ENCODE data around the gene PLCL2. TPM values are rescaled to one million over a fixed set of nuclear protein-coding genes. Genes with fewer than 3 reads are reported as not detected.

PLCL2 gene
- total and polyA plus RNA-seq, 2 donors (not counting 3 experiments of a cell fraction or from before 2014, with no cell fraction given): 2.3 to 10.7 TPM

DNA sequence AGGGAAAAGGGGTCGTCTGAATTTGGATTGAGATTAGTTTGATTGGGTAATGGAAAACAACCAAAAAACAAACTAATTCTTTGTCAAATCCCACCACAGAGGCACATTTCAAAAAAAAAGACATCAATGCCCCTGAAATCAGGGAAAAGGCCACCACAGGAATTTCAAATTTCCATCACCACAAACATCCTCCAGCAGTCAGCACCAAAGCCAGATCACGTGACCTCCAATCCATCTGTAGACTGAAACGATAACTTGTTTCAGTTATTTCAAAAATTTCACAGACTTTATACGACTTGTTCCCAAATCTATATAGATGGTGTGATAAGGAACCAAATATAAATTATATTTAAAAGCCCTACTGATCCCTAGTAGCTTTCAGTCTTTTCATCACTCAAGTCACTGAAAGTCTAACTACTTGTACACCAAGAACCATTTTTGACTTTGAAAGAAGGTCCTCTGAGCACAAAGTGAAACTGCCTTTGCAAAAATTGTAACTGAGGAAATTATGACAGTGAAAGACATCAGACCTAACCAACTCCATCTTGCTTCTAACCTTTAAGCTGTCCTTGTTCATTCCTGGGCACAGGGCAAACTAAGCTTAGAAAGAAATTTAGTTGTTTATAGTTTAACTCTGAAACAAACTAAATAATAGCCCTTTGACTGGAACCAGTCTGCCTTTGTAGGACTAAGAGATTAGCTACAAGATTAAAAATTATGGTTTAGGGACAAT, 48.1 kb upstream of the PLCL2 start:
- no peak overlapping the region for H3K4me2 ChIP-seq (ENCODE audit: insufficient read depth, low read length)
- no peak overlapping the region for H3K9ac ChIP-seq (replicated peaks; ENCODE audit: extremely low read depth, insufficient read depth, low read length)
- POLR2A ChIA-PET: no interaction called here
- no peaks in the 10 kb centered on the region for H3K79me2 ChIP-seq (ENCODE audit: control insufficient read depth, insufficient read depth, low read length)
- peaks cover 23% of the 10 kb centered on the region for H3K4me1 ChIP-seq (ENCODE audit: control insufficient read depth, extremely low read depth, insufficient read depth, low read length)
- intact Hi-C loops (cut with micrococcal nuclease) (no loop called here), dilution Hi-C loops (cut with MboI; ENCODE audit: extremely low pct_ligation_motif_present, low sequenced_read_pairs) (no loop called here)
- TF ChIP-seq POLR2A (IDR thresholded peaks at IDR 0.05; ENCODE audit: low read depth, low read length): no peak
- TF ChIP-seq, protein P1, sequence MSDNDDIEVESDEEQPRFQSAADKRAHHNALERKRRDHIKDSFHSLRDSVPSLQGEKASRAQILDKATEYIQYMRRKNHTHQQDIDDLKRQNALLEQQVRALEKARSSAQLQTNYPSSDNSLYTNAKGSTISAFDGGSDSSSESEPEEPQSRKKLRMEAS (IDR thresholded peaks at IDR 0.05; ENCODE audit: insufficient read depth, insufficient read length): no peak
- TF ChIP-seq MYC (IDR thresholded peaks at IDR 0.05; ENCODE audit: low read depth, low read length): no peak
- no peak for TF ChIP-seq EZH2 (IDR thresholded peaks at IDR 0.05; ENCODE audit: borderline replicate concordance, low read depth, low read length, severe bottlenecking)
- TF ChIP-seq FOS (IDR thresholded peaks at IDR 0.05; ENCODE audit: borderline replicate concordance, insufficient read depth, low read length): no peak
- no peak for TF ChIP-seq POLR2AphosphoS5 (IDR thresholded peaks at IDR 0.05; ENCODE audit: insufficient read depth, low read depth, low read length)
- TF ChIP-seq CTCF (IDR thresholded peaks at IDR 0.05; ENCODE audit: extremely low read depth in 1 of 2, insufficient read depth in 1 of 2, low read depth in 1 of 2, low read length in 2 of 2): no peak
- TF ChIP-seq JUN (IDR thresholded peaks at IDR 0.05; ENCODE audit: borderline replicate concordance, insufficient read depth, insufficient read length, low read depth): no peak
- TF ChIP-seq GATA2 (IDR thresholded peaks at IDR 0.05; ENCODE audit: insufficient read depth, insufficient read length, low read depth, low read length): no peak
- no peak for DNase-seq (ENCODE audit: low read depth, low spot score)
- no peaks in the 10 kb centered on the region for H3K27me3 ChIP-seq (ENCODE audit: control insufficient read depth in 2 of 2, insufficient read depth in 2 of 2, low read length in 2 of 2)
- H4K20me1 ChIP-seq (replicated peaks; ENCODE audit: control insufficient read depth, extremely low read depth, insufficient read depth, low read length): no peaks in the 10 kb centered on the region
- no peak overlapping the region for H3K4me3 ChIP-seq (replicated peaks in 1 of 3; ENCODE audit: insufficient read depth in 1 of 3, low read depth in 1 of 3, low read length in 3 of 3)
- no TSS peak for BruUV-seq (replicated peaks)
- no peaks in the 10 kb centered on the region for H3K36me3 ChIP-seq (ENCODE audit: control insufficient read depth in 2 of 2, extremely low read depth in 1 of 2, insufficient read depth in 2 of 2, low read length in 2 of 2)
- no peaks in the 10 kb centered on the region for H3K9me3 ChIP-seq (replicated peaks; ENCODE audit: control insufficient read depth, insufficient read depth, low read length)
- no peak overlapping the region for H2AFZ ChIP-seq (ENCODE audit: low read depth, low read length)
- CTCF ChIA-PET: interaction anchor here (5.6 kb wide), 1 partner anchor 8 kb away, joined by 37 read pairs; no protein-coding TSS in a partner anchor
- H3K9me1 ChIP-seq (replicated peaks; ENCODE audit: control insufficient read depth, extremely low read depth, insufficient read depth, low read length): no peaks in the 10 kb centered on the region
- H3K27ac ChIP-seq (ENCODE audit: insufficient read depth, low read depth, low read length): no peak overlapping the region
- no peak for FAIRE-seq
